K562 (cell line): ENCODE results near the gene GSK3B. TPM values are rescaled to one million over a fixed set of nuclear protein-coding genes. Genes with fewer than 3 reads are reported as not detected.

ENCODE experiments used
- ATAC-seq: fragments of 200-7000 bp; cut with Tn5 transposase; 3 replicates; pipeline ENCODE4 v1.9.1; 2020; ENCODE audit warnings: moderate library complexity
- BruUV-seq: library from RNA; stranded (reverse); fragments of 400-500 nt; replicated peaks from 2 replicates; lab custom pipeline; 2021; lab: Mats Ljungman, UMichigan
- CTCF ChIA-PET: fragments of 300-600 bp; formaldehyde crosslinking; extraction: SDS; loops from one replicate; lab custom pipeline; 2021; ENCODE audit warnings: low intra/inter-chr PET ratio; lab: Yijun Ruan, JAX
- POLR2A ChIA-PET: fragments of 300-600, 350-650 bp; sonication (Branson Sonifier 250); formaldehyde crosslinking; extraction: SDS; loops from one replicate; lab custom pipeline; 2021; ENCODE audit warnings: antibody characterized with exemption, inconsistent platforms; lab: Yijun Ruan, JAX
- DNase-seq, 4 experiments: peaks; one replicate each; pipeline versions ENCODE4 v3.0.0 to v3.0.0-alpha.2; 2011 to 2018; ENCODE audit warnings: low spot score in 3 of 4, mixed read lengths in 3 of 4; ENCODE audit errors: extremely low read depth in 1 of 4
- FAIRE-seq: peaks from 2 replicates; lab custom pipeline; 2011; peaks lifted over from hg19 to GRCh38; lab: Jason Lieb, UNC
- H2AFZ ChIP-seq: 2 replicates; pipeline ENCODE4 v1.6.0; 2011; ENCODE audit warnings: low read depth, low read length, control low read depth, inconsistent platforms
- H3K27ac ChIP-seq: fragments of 200-600 bp; 3 replicates; pipeline ENCODE4 v1.8.0; 2011; ENCODE audit warnings: low read depth, mild to moderate bottlenecking, control low read depth, inconsistent platforms, low read length, moderate library complexity, mixed read lengths; ENCODE audit errors: extremely low read depth
- H3K27me3 ChIP-seq, 2 experiments: fragments of 300-600 bp in 1 of 2; 2 replicates in 1 of 2; 3 replicates in 1 of 2; pipeline versions ENCODE4 v1.6.0 to v1.8.0; 2011; ENCODE audit warnings: inconsistent platforms in 2 of 2, low read length in 2 of 2, mild to moderate bottlenecking in 1 of 2, mixed read lengths in 1 of 2, moderate library complexity in 1 of 2; ENCODE audit not compliant: control insufficient read depth in 2 of 2, insufficient read depth in 2 of 2
- H3K36me3 ChIP-seq: fragments of 300-600 bp; 3 replicates; pipeline ENCODE4 v1.8.0; 2011; ENCODE audit warnings: mild to moderate bottlenecking, low read length, inconsistent platforms; ENCODE audit not compliant: control insufficient read depth, insufficient read depth
- H3K4me1 ChIP-seq, 2 experiments: fragments of 200-600 bp in 1 of 2; replicated peaks in 1 of 2; 2 replicates in 1 of 2; 3 replicates in 1 of 2; pipeline versions ENCODE4 v1.5.1 to v1.8.0; 2011; ENCODE audit warnings: inconsistent platforms in 2 of 2, low read length in 2 of 2, mild to moderate bottlenecking in 1 of 2, mixed read lengths in 1 of 2, moderate library complexity in 1 of 2; ENCODE audit not compliant: control insufficient read depth in 2 of 2, insufficient read depth in 2 of 2
- H3K4me2 ChIP-seq: 2 replicates; pipeline ENCODE4 v1.6.1; 2011; ENCODE audit warnings: low read length, control low read depth, inconsistent platforms, mixed read lengths; ENCODE audit not compliant: insufficient read depth
- H3K4me3 ChIP-seq: fragments of 200-600 bp; sonication (generic), shearing (Covaris generic); 2 replicates; pipeline ENCODE4 v1.5.1; 2016; ENCODE audit warnings: control low read depth, inconsistent platforms
- H3K79me2 ChIP-seq: fragments of 200-600 bp; 3 replicates; pipeline ENCODE4 v1.8.0; 2011; ENCODE audit warnings: low read length, inconsistent platforms; ENCODE audit not compliant: control insufficient read depth, insufficient read depth
- H3K9ac ChIP-seq, 2 experiments: 2 replicates each; pipeline versions ENCODE4 v1.6.0 to v1.6.1; 2011; ENCODE audit warnings: low read depth in 2 of 2, low read length in 2 of 2, control low read depth in 1 of 2, inconsistent platforms in 1 of 2, mild to moderate bottlenecking in 1 of 2, mixed read lengths in 1 of 2; ENCODE audit not compliant: insufficient read depth in 1 of 2
- H3K9me1 ChIP-seq: one replicate; pipeline ENCODE4 v1.6.0; 2011; ENCODE audit warnings: inconsistent platforms, mild to moderate bottlenecking, low read length, moderate library complexity; ENCODE audit not compliant: control insufficient read depth, insufficient read depth
- H3K9me3 ChIP-seq: replicated peaks from 2 replicates; pipeline ENCODE4 v1.5.1; 2011; ENCODE audit warnings: low read depth, low read length, inconsistent platforms; ENCODE audit not compliant: control insufficient read depth, insufficient read depth
- H4K20me1 ChIP-seq: replicated peaks from 2 replicates; pipeline ENCODE4 v1.6.1; 2011; ENCODE audit warnings: low read length, inconsistent platforms, mixed read lengths; ENCODE audit not compliant: control insufficient read depth, insufficient read depth
- ARHGAP35 ChIP-seq: fragments of 450-650 bp; IDR thresholded peaks from 2 replicates; pipeline ENCODE4 v1.6.1; 2018; ENCODE audit not compliant: partially characterized antibody
- KLF16 ChIP-seq: IDR thresholded peaks from 2 replicates; pipeline ENCODE4 v1.6.1; 2016; ENCODE audit warnings: antibody characterized with exemption
- NR4A1 ChIP-seq, 2 experiments: fragments of 250-450 bp in 1 of 2; fragments of 450-650 bp in 1 of 2; sonication (Bioruptor Pico) in 1 of 2; IDR thresholded peaks; 2 replicates each; pipeline versions ENCODE4 v1.4.0 to v1.6.1; 2016 to 2020; ENCODE audit warnings: mild to moderate bottlenecking in 2 of 2, missing compliant biosample characterization in 1 of 2, missing genetic modification characterization in 1 of 2, moderate library complexity in 1 of 2
- NRF1 ChIP-seq, 2 experiments: fragments of 450-650 bp; IDR thresholded peaks in 1 of 2; conservative IDR thresholded peaks in 1 of 2; 2 replicates each; pipeline ENCODE4 v1.6.1; 2014; ENCODE audit warnings: mild to moderate bottlenecking in 2 of 2
- PML ChIP-seq: IDR thresholded peaks from 2 replicates; pipeline ENCODE4 v1.6.1; 2012; ENCODE audit warnings: low read length, inconsistent platforms
- ZEB2 ChIP-seq: fragments of 450-650 bp; IDR thresholded peaks from 2 replicates; pipeline ENCODE4 v1.6.1; 2016
- ZNF282 ChIP-seq: sonication (generic); formaldehyde crosslinking; IDR thresholded peaks from 2 replicates; pipeline ENCODE4 v1.8.1; 2023; ENCODE audit warnings: missing genetic modification reagents
- ZNF318 ChIP-seq, 2 experiments: fragments of 450-650 bp; IDR thresholded peaks; 2 replicates each; pipeline ENCODE4 v1.6.1; 2016; ENCODE audit warnings: mild to moderate bottlenecking in 2 of 2, borderline replicate concordance in 1 of 2, low read depth in 1 of 2, moderate library complexity in 1 of 2
- ZZZ3 ChIP-seq: fragments of 450-650 bp; IDR thresholded peaks from 2 replicates; pipeline ENCODE4 v1.6.1; 2016; ENCODE audit warnings: antibody characterized with exemption, mild to moderate bottlenecking, moderate library complexity
- WGBS: fragments of 100-300 bp; shearing (Covaris generic); methylation state at CpG from one replicate; pipeline ENCODE4 v1.1.6; 2016; ENCODE audit warnings: low coverage, mixed read lengths; ENCODE audit not compliant: insufficient coverage; ENCODE audit errors: missing lambda C conversion rate; 5-methylcytosine and 5-hydroxymethylcytosine counted together
- in situ Hi-C: fragments of 300-500 bp; cut with MboI; formaldehyde crosslinking; loops from 4 replicates; pipeline ENCODE4 v1.15.0; 2018; ENCODE audit warnings: inconsistent platforms, mixed read lengths
- intact Hi-C: fragments of 100-400 bp; cut with micrococcal nuclease; formaldehyde crosslinking; loops from 2 replicates; pipeline ENCODE4 v1.14.2; 2022
- polyA plus RNA-seq, 8 experiments: library from polyadenylated mRNA; depleted of rRNA in 4 of 8; stranded (reverse) in 5 of 8; unstranded in 3 of 8; fragments of >200 nt; fragmentation: Nextera tagmentation in 2 of 8; fragmentation: Illumina TruSeq in 1 of 8; extraction: Ambion mirVana in 2 of 8; extraction: Trizol in 1 of 8; gene quantifications; 2 replicates each; pipeline versions ENCODE4 v1.2.1 to v1.2.3, GENCODE V29; 2011 to 2014; ENCODE audit warnings: inconsistent platforms in 1 of 8, missing spikeins in 1 of 8
- total RNA-seq, 7 experiments: library from RNA; depleted of rRNA in 6 of 7; stranded (reverse); fragments of >200 nt in 6 of 7; fragmentation: Illumina TruSeq in 2 of 7; extraction: Trizol in 2 of 7; gene quantifications; 2 replicates each; pipeline versions ENCODE4 v1.2.1 to v1.2.3, GENCODE V29; 2011 to 2021; ENCODE audit warnings: low replicate concordance in 1 of 7

GSK3B gene
- total and polyA plus RNA-seq, 9 of the 15 experiments (the other 6 are each of a cell fraction or from before 2014, with no cell fraction given), result 4.7 to 25.0 (median 18.7) TPM

GRCh38 chr3:119871571-119871970 lies 222.7 kb downstream of the GSK3B start:
- H3K79me2 ChIP-seq, result no peaks in the 10 kb centered on the region
- no peak overlapping the region for H3K27ac ChIP-seq
- no peaks in the 10 kb centered on the region for H3K27me3 ChIP-seq
- in situ Hi-C loops (no loop called here), intact Hi-C loops (no loop called here)
- no peak for TF ChIP-seq ZNF318 (IDR thresholded peaks at IDR 0.05; ENCODE audit: borderline replicate concordance in 1 of 2, low read depth in 1 of 2)
- no peak for TF ChIP-seq PML
- TF ChIP-seq ARHGAP35, result no peak
- TF ChIP-seq NRF1 (conservative IDR thresholded peaks at IDR 0.05 in 1 of 2, IDR thresholded peaks at IDR 0.05 in 1 of 2), result no peak
- TF ChIP-seq KLF16, result no peak
- no peak for TF ChIP-seq ZEB2
- no peak for TF ChIP-seq ZNF282 (CRISPR knock-in tag)
- TF ChIP-seq ZZZ3, result no peak
- no peak for TF ChIP-seq NR4A1 (CRISPR knock-in tag; IDR thresholded peaks at IDR 0.05)
- TF ChIP-seq NR4A1 (tag; IDR thresholded peaks at IDR 0.05), result no peak
- no peak overlapping the region for H2AFZ ChIP-seq
- H3K9ac ChIP-seq, result no peak overlapping the region
- ChIA-PET POLR2A (no interaction called here), CTCF (no interaction called here)
- ATAC-seq, result no peak
- H3K4me1 ChIP-seq, result no peaks in the 10 kb centered on the region
- H3K9me3 ChIP-seq, result no peaks in the 10 kb centered on the region
- DNase-seq, result no peak
- H3K4me3 ChIP-seq, result no peak overlapping the region
- H4K20me1 ChIP-seq, result no peaks in the 10 kb centered on the region
- no peak overlapping the region for H3K4me2 ChIP-seq
- FAIRE-seq, result no peak
- no peaks in the 10 kb centered on the region for H3K9me1 ChIP-seq
- no peaks in the 10 kb centered on the region for H3K36me3 ChIP-seq
- 100% methylated on average over 1 of the region's 1 CpG for WGBS
- BruUV-seq, result no TSS peak
